Measurements from ENCODE around the gene SOX11. TPM values are rescaled to one million over a fixed set of nuclear protein-coding genes. Genes with fewer than 3 reads are reported as not detected.

The SOX11 gene
- polyA plus RNA-seq, 1 donor (not counting 4 experiments of a cell fraction or from before 2014, with no cell fraction given) = not detected

DNA sequence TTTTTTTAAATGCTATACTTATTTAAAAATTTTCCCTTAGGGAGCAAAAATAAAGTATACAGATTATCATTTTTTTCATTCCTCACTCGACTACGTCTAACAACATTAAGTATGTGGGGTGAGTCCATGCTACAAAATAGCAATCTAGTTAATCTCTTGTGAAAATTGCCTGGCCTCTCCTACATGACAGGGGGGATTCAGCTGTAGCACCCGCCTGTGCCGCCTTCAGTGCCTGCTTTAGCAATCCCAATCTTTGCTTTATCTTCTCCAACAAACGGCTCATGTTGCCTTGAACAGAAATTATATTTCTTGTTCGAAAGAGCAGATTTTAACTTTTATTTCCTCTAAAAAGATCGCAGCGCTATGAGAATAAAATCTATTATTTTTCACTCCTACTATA lies 2.4 kb upstream of the SOX11 start:
- DNase-seq (ENCODE audit: low read depth, low spot score) (no peak), FAIRE-seq (no peak)
- H3K4me2 ChIP-seq (ENCODE audit: control insufficient read depth, extremely low read depth, insufficient read depth, low read depth, low read length) = no peak overlapping the region
- H4K20me1 ChIP-seq (ENCODE audit: control insufficient read depth, extremely low read depth, insufficient read depth, low read length) = no peaks in the 10 kb centered on the region
- no peak overlapping the region for H3K9ac ChIP-seq (ENCODE audit: control insufficient read depth, extremely low read depth, insufficient read depth, low read length)
- H3K36me3 ChIP-seq (ENCODE audit: control insufficient read depth in 2 of 2, extremely low read depth in 1 of 2, insufficient read depth in 2 of 2, low read length in 2 of 2) = no peaks in the 10 kb centered on the region
- dilution Hi-C loops (cut with MboI; ENCODE audit: extremely low pct_ligation_motif_present, low sequenced_read_pairs) = no loop called here
- no peak overlapping the region for H2AFZ ChIP-seq (ENCODE audit: control insufficient read depth, low read length)
- H3K79me2 ChIP-seq (ENCODE audit: control insufficient read depth, insufficient read depth, low read length) = no peaks in the 10 kb centered on the region
- no peaks in the 10 kb centered on the region for H3K9me1 ChIP-seq (ENCODE audit: control insufficient read depth, extremely low read depth, insufficient read depth, low read length)
- peaks cover 44% of the 10 kb centered on the region for H3K27me3 ChIP-seq (ENCODE audit: control insufficient read depth, extremely low read depth, insufficient read depth, low read length)
- no peak overlapping the region for H3K27ac ChIP-seq (ENCODE audit: control insufficient read depth, insufficient read depth, low read length)
- H3K4me3 ChIP-seq (ENCODE audit: control insufficient read depth in 2 of 3, extremely low read depth in 1 of 3, insufficient read depth in 2 of 3, low read depth in 1 of 3, low read length in 3 of 3) = no peak overlapping the region
- no peaks in the 10 kb centered on the region for H3K4me1 ChIP-seq (ENCODE audit: control insufficient read depth, extremely low read depth, insufficient read depth, low read length)
- no peak for TF ChIP-seq EZH2 (IDR thresholded peaks at IDR 0.05; ENCODE audit: low read length)
- H3K9me3 ChIP-seq (ENCODE audit: control insufficient read depth, low read depth, low read length) = no peaks in the 10 kb centered on the region

DNA sequence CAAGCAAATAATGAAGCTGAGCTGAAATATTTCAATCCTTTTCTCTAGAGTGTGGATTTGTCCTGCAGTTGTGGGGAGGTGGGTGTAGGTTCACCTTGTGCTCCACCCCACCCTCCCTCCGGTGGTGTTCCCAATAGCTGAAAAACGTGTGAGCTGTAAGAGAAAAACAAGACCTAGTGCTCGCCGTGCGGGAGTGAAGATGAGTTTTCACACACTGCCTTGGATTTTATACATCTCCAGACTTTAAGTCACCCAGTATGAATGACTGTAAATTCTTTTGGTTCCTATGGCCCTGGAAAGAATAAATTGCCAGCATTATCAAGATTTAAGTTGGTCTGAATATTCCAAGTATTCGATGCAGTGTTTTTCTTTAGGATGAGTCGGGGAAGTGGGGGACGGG lies 1.9 kb upstream of the SOX11 start:
- no peaks in the 10 kb centered on the region for H3K4me1 ChIP-seq (ENCODE audit: control insufficient read depth, extremely low read depth, insufficient read depth, low read length)
- dilution Hi-C loops (cut with MboI; ENCODE audit: extremely low pct_ligation_motif_present, low sequenced_read_pairs) = no loop called here
- no peak overlapping the region for H3K4me3 ChIP-seq (ENCODE audit: control insufficient read depth in 2 of 3, extremely low read depth in 1 of 3, insufficient read depth in 2 of 3, low read depth in 1 of 3, low read length in 3 of 3)
- H3K36me3 ChIP-seq (ENCODE audit: control insufficient read depth in 2 of 2, extremely low read depth in 1 of 2, insufficient read depth in 2 of 2, low read length in 2 of 2) = no peaks in the 10 kb centered on the region
- no peaks in the 10 kb centered on the region for H3K9me1 ChIP-seq (ENCODE audit: control insufficient read depth, extremely low read depth, insufficient read depth, low read length)
- H3K27ac ChIP-seq (ENCODE audit: control insufficient read depth, insufficient read depth, low read length) = no peak overlapping the region
- peaks cover 48% of the 10 kb centered on the region for H3K27me3 ChIP-seq (ENCODE audit: control insufficient read depth, extremely low read depth, insufficient read depth, low read length)
- no peaks in the 10 kb centered on the region for H3K9me3 ChIP-seq (ENCODE audit: control insufficient read depth, low read depth, low read length)
- H4K20me1 ChIP-seq (ENCODE audit: control insufficient read depth, extremely low read depth, insufficient read depth, low read length) = no peaks in the 10 kb centered on the region
- H2AFZ ChIP-seq (ENCODE audit: control insufficient read depth, low read length) = no peak overlapping the region
- DNase-seq (ENCODE audit: low read depth, low spot score) = no peak
- no peak for FAIRE-seq
- no peak for TF ChIP-seq EZH2 (IDR thresholded peaks at IDR 0.05; ENCODE audit: low read length)
- TF ChIP-seq, protein P1, sequence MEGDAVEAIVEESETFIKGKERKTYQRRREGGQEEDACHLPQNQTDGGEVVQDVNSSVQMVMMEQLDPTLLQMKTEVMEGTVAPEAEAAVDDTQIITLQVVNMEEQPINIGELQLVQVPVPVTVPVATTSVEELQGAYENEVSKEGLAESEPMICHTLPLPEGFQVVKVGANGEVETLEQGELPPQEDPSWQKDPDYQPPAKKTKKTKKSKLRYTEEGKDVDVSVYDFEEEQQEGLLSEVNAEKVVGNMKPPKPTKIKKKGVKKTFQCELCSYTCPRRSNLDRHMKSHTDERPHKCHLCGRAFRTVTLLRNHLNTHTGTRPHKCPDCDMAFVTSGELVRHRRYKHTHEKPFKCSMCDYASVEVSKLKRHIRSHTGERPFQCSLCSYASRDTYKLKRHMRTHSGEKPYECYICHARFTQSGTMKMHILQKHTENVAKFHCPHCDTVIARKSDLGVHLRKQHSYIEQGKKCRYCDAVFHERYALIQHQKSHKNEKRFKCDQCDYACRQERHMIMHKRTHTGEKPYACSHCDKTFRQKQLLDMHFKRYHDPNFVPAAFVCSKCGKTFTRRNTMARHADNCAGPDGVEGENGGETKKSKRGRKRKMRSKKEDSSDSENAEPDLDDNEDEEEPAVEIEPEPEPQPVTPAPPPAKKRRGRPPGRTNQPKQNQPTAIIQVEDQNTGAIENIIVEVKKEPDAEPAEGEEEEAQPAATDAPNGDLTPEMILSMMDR (optimal IDR thresholded peaks at IDR 0.05 in 1 of 3, IDR thresholded peaks at IDR 0.05 in 1 of 3, conservative IDR thresholded peaks at IDR 0.05 in 1 of 3; ENCODE audit: extremely low read depth in 1 of 3, insufficient read depth in 2 of 3, low read length in 3 of 3) = no peak
- H3K4me2 ChIP-seq (ENCODE audit: control insufficient read depth, extremely low read depth, insufficient read depth, low read depth, low read length) = no peak overlapping the region
- no peak overlapping the region for H3K9ac ChIP-seq (ENCODE audit: control insufficient read depth, extremely low read depth, insufficient read depth, low read length)
- no peaks in the 10 kb centered on the region for H3K79me2 ChIP-seq (ENCODE audit: control insufficient read depth, insufficient read depth, low read length)

DNA sequence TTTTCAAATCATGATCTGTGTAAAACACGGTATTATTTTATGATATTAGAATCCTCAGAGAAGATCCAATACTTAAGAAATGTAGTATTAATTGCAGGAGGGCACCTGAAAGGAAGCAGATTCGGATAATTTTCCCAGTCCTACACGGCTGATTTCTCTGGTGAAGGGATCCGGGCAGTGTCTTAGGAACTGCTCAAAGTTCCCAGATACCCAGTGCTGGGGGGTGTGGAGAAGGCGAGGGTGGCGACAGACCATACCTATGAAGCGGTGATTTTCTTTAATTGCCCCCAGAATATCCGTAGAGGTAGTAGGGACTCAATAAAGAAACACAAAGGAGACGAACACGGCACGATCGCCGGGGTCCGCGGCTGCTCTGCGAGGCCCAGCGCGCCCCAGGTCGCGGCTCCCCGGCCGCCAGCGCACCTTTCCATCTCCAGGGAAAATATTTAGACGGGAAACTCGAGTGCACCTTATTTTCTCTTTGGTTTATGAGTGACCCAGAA lies 1.4 kb upstream of the SOX11 start:
- Histone ChIP-seq H3K9me1 (ENCODE audit: control insufficient read depth, extremely low read depth, insufficient read depth, low read length) (no peaks in the 10 kb centered on the region), H2AFZ (ENCODE audit: control insufficient read depth, low read length) (no peak overlapping the region), H3K27me3 (ENCODE audit: control insufficient read depth, extremely low read depth, insufficient read depth, low read length) (peaks cover 53% of the 10 kb centered on the region), H3K4me2 (ENCODE audit: control insufficient read depth, extremely low read depth, insufficient read depth, low read depth, low read length) (no peak overlapping the region), H3K36me3 (ENCODE audit: control insufficient read depth in 2 of 2, extremely low read depth in 1 of 2, insufficient read depth in 2 of 2, low read length in 2 of 2) (no peaks in the 10 kb centered on the region), H3K79me2 (ENCODE audit: control insufficient read depth, insufficient read depth, low read length) (no peaks in the 10 kb centered on the region), H4K20me1 (ENCODE audit: control insufficient read depth, extremely low read depth, insufficient read depth, low read length) (no peaks in the 10 kb centered on the region), H3K9ac (ENCODE audit: control insufficient read depth, extremely low read depth, insufficient read depth, low read length) (no peak overlapping the region), H3K9me3 (ENCODE audit: control insufficient read depth, low read depth, low read length) (no peaks in the 10 kb centered on the region), H3K4me1 (ENCODE audit: control insufficient read depth, extremely low read depth, insufficient read depth, low read length) (no peaks in the 10 kb centered on the region), H3K4me3 (ENCODE audit: control insufficient read depth in 2 of 3, extremely low read depth in 1 of 3, insufficient read depth in 2 of 3, low read depth in 1 of 3, low read length in 3 of 3) (no peak overlapping the region), H3K27ac (ENCODE audit: control insufficient read depth, insufficient read depth, low read length) (no peak overlapping the region)
- DNase-seq (ENCODE audit: low read depth, low spot score) (no peak), FAIRE-seq (no peak)
- dilution Hi-C loops (cut with MboI; ENCODE audit: extremely low pct_ligation_motif_present, low sequenced_read_pairs) = no loop called here
- no peak for TF ChIP-seq EZH2 (IDR thresholded peaks at IDR 0.05; ENCODE audit: low read length)
- TF ChIP-seq, protein P1 (optimal IDR thresholded peaks at IDR 0.05 in 1 of 3, IDR thresholded peaks at IDR 0.05 in 1 of 3, conservative IDR thresholded peaks at IDR 0.05 in 1 of 3; ENCODE audit: extremely low read depth in 1 of 3, insufficient read depth in 2 of 3, low read length in 3 of 3) = no peak

Measured in keratinocyte (primary cell).